ENCODE measurements around the gene CCT6B.

Gene CCT6B, protein sequence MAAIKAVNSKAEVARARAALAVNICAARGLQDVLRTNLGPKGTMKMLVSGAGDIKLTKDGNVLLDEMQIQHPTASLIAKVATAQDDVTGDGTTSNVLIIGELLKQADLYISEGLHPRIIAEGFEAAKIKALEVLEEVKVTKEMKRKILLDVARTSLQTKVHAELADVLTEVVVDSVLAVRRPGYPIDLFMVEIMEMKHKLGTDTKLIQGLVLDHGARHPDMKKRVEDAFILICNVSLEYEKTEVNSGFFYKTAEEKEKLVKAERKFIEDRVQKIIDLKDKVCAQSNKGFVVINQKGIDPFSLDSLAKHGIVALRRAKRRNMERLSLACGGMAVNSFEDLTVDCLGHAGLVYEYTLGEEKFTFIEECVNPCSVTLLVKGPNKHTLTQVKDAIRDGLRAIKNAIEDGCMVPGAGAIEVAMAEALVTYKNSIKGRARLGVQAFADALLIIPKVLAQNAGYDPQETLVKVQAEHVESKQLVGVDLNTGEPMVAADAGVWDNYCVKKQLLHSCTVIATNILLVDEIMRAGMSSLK

DNA sequence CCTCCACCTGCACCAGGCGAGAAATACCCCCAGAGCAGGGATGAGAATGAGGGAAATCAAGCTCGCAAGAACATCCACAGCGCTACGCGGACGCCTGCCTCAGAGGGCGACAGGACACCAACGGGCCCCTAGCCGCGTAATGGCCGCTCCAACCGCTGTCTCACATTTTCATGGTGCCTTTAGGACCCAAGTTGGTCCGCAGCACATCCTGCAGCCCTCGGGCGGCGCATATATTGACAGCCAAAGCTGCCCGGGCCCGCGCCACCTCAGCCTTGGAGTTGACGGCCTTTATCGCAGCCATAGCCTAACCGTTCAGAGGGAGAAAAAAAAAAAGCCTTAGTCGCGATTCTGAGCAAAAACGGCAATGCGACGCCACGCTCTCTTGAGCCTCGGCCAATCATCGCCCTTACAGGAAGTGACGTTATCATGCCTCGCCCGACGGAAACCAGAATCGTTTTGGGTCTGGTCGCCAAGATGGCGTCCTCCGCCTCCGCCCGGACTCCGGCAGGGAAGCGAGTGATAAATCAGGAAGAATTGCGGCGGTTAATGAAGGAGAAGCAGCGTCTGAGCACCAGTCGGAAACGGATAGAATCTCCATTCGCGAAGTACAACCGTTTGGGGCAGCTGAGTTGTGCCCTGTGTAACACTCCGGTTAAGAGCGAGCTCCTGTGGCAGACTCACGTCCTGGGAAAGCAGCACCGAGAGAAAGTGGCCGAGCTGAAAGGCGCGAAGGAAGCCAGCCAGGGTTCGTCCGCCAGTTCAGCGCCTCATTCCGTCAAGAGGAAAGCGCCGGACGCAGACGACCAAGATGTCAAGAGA, at the start of gene CCT6B, which contains the start of gene ZNF830:
Gene CCT6B (minus strand): TSS at position 368 of the 819 bp plus-strand sequence. CDS start 67 bp downstream, at position 301.
Gene ZNF830 (plus strand): TSS at position 448 of the 819 bp plus-strand sequence. CDS start 27 bp downstream, at position 475.
- no peak for TF ChIP-seq GATA3 (IDR thresholded peaks at IDR 0.05; ENCODE audit: low read depth, low read length)
- no peak for TF ChIP-seq GATA2 (IDR thresholded peaks at IDR 0.05; ENCODE audit: low read depth, low read length)

DNA sequence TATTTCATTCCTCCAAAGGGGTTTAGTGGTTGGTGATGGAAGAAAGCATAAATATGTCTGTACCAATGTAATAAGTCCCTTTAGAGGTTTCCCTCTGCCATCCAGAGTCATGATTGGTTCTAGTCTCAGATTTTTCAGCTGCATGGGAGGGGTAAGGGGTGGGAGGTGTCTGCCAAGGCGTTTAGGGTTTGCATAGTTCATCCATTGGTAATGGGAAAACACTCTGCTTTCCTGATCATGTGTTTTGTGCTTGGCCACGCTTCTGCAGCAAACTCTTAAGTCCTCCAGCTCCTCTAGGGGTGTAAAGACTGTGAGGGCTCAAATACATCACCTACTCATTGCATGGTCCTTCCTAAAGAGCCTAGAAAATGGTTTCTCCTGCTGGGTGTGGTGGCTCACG, 48.8 kb upstream of the CCT6B start:
- no peak for TF ChIP-seq GATA3 (IDR thresholded peaks at IDR 0.05; ENCODE audit: low read depth, low read length)
- no peak for TF ChIP-seq GATA2 (IDR thresholded peaks at IDR 0.05; ENCODE audit: low read depth, low read length)

DNA sequence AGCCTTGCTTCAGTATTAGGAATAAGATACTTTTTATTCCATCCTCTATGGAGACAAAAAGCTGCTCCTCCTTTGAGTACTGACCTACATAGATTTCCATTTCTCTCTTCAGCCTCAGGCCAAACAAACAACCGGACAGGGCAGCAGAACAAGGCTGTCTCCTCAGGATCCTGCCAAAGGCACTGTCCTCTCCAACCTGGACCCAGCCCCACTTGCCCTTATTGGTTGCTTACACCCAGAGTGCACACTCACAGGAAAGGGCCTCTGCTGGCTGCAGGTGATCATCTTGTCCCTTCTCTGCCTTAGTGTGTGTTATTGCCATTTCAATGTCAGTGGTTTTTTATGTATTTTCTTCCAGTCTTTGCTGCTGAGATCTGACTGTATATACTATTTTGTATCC, 45.7 kb upstream of the CCT6B start:
- TF ChIP-seq GATA3 (IDR thresholded peaks at IDR 0.05; ENCODE audit: low read depth, low read length) (no peak), GATA2 (IDR thresholded peaks at IDR 0.05; ENCODE audit: low read depth, low read length) (no peak)

- no peak for TF ChIP-seq GATA3 (IDR thresholded peaks at IDR 0.05; ENCODE audit: low read depth, low read length)
- no peak for TF ChIP-seq GATA2 (IDR thresholded peaks at IDR 0.05; ENCODE audit: low read depth, low read length)
Measured at GRCh38 chr17:35006345-35006744, 45.1 kb upstream of the CCT6B start.

DNA sequence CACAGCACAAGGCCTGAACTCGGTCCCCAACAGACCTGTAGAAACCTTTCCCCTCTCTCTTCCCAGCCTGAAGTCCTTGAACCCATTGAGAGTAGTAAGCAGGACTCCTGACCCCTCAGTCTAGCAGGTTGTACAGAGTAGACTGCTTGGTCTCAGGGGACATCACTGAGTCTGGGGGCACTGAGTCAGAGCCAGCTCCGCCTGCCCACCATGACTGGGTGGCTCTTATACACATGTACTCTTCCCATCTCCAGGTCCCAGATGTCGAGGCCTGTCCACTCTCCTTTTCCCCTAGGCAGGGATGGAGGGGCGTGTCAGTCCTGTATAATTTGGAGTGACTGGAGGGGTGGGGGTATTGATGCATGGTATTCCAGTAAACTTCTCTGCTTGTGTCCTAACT, 42.5 kb upstream of the CCT6B start:
- TF ChIP-seq GATA3 (IDR thresholded peaks at IDR 0.05; ENCODE audit: low read depth, low read length), result no peak
- TF ChIP-seq GATA2 (IDR thresholded peaks at IDR 0.05; ENCODE audit: low read depth, low read length), result no peak

- TF ChIP-seq GATA2 (IDR thresholded peaks at IDR 0.05; ENCODE audit: low read depth, low read length) (no peak), GATA3 (IDR thresholded peaks at IDR 0.05; ENCODE audit: low read depth, low read length) (no peak)
Measured at GRCh38 chr17:35002876-35003551, 41.8 kb upstream of the CCT6B start.

DNA sequence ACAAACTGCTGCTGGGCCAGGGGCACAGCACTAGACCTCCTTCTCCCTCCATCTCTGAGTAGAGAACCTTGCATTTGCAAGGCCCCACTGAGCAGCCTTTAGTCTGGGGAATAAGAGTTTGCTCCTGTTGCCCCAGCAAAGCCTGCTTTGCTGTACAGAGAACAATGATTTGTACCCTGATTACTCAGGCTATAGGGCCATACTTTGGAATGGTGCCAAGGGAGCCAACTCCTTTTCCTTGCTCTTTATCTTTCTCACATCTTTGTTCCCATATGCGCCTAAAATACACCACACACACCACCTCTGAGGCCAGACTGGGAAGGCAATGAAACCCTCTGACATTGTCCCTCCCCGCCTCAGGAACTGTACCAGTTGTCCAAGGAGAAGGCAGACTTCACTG, 40.3 kb upstream of the CCT6B start:
- TF ChIP-seq GATA3 (IDR thresholded peaks at IDR 0.05; ENCODE audit: low read depth, low read length), result no peak

- no peak for TF ChIP-seq GATA2 (IDR thresholded peaks at IDR 0.05; ENCODE audit: low read depth, low read length)
- no peak for TF ChIP-seq GATA3 (IDR thresholded peaks at IDR 0.05; ENCODE audit: low read depth, low read length)
Measured at GRCh38 chr17:34999456-34999855, 38.2 kb upstream of the CCT6B start.

- TF ChIP-seq GATA3 (IDR thresholded peaks at IDR 0.05; ENCODE audit: low read depth, low read length), result no peak
- TF ChIP-seq GATA2 (IDR thresholded peaks at IDR 0.05; ENCODE audit: low read depth, low read length), result no peak
Measured at GRCh38 chr17:34998205-34998604, 36.9 kb upstream of the CCT6B start.

DNA sequence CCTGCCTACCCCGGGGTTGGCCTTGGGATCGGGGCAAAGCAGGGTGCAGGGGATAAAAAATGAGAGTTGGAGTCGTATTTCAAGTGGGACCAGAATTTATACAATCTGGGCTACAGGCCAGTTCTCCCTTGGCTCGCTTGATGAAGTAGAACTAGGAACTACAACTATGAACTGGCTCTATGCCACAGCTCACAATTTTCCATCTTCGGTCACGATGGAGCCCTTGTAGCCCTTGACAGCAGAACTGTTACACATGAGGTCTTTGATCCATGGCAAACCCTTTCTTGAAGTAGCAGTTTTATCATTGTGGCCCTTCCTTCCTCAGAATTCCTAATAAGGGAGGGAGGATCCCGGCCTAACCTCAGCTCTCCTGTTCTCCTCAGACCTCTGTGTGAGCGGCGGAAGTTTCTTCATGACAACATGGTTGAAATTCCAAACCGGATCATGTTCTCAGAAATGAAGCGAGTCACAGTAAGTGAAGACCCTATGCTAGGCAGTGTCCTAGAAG, 36.1 kb upstream of the CCT6B start:
- no peak for TF ChIP-seq GATA2 (IDR thresholded peaks at IDR 0.05; ENCODE audit: low read depth, low read length)
- TF ChIP-seq GATA3 (IDR thresholded peaks at IDR 0.05; ENCODE audit: low read depth, low read length), result no peak

- TF ChIP-seq GATA3 (IDR thresholded peaks at IDR 0.05; ENCODE audit: low read depth, low read length), result no peak
Measured at GRCh38 chr17:34996422-34997285, 35.4 kb upstream of the CCT6B start.

- no peak for TF ChIP-seq GATA2 (IDR thresholded peaks at IDR 0.05; ENCODE audit: low read depth, low read length)
- no peak for TF ChIP-seq GATA3 (IDR thresholded peaks at IDR 0.05; ENCODE audit: low read depth, low read length)
Measured at GRCh38 chr17:34993031-34993430, 31.8 kb upstream of the CCT6B start.

GRCh38 chr17:34991606-34992005, 30.3 kb upstream of the CCT6B start:
- TF ChIP-seq GATA3 (IDR thresholded peaks at IDR 0.05; ENCODE audit: low read depth, low read length) (no peak), GATA2 (IDR thresholded peaks at IDR 0.05; ENCODE audit: low read depth, low read length) (no peak)

Measured in SH-SY5Y (cell line).